HG03039 (cell line): ENCODE data around the gene PLA2G1B.
"Not testable (repeated sequence)": the region's sequence is repeated elsewhere in the genome, so short reads cannot be mapped to it uniquely, and the experiment has no call there.

Experiments used
- ATAC-seq: cut with Tn5 transposase; IDR thresholded peaks from one replicate; pipeline ENCODE4 v1.9.1; 2021; ENCODE audit warnings: mild to moderate bottlenecking, moderate library complexity; ENCODE audit not compliant: unreplicated experiment

Gene PLA2G1B

DNA sequence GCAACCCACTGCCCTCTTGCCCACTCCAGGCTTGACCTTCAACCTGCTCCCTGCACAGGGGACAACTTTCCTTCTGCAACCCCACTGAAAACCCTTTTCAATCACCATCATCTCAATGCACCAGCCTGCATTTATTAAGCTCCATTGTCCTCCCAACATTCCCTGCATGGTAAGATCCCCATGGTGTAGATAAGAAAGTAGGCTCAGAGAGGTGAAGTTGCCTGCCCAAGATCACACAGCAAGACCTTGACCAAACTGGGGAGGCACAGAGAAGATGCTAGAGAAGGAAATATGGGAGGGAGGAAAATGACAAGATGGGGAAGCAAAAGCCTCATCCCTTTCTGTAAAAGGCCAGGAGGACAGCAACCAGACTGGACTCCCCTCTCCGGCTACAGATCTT lies 31.5 kb upstream of the PLA2G1B start:
- no peak for ATAC-seq

DNA sequence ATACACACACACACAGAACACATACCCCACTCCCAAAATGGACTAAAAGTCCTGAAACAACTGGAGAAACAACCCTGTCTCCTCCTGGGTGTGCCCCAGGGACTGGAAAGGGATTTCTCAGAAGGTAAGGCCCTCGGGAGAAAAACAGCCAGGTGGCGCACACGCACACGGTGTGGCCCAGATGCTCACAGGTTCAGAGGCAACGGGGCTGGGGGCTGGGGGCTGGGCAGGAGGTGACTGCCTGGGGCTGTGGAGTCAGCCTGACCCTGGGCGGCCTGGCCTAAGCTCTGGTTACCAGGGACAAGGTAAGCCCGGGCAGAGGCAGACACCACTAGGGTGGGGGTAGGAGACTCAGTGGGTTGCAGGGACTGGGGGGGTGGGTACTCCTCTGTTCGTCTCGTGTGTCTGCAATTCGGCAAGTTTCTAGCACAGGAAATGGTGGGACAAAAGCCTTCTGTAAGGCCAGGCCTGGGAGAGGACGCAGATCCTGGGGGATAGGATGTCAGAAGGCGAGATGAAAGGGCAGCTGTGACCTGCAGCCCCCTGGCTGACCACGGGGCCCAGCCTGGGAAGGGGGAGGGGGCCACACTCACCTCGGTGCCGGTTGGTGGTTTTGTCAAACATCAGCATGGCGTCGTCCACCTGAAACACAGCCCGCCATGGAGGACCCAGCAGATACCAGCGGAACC lies 31.0 kb upstream of the PLA2G1B start:
- ATAC-seq = no peak

DNA sequence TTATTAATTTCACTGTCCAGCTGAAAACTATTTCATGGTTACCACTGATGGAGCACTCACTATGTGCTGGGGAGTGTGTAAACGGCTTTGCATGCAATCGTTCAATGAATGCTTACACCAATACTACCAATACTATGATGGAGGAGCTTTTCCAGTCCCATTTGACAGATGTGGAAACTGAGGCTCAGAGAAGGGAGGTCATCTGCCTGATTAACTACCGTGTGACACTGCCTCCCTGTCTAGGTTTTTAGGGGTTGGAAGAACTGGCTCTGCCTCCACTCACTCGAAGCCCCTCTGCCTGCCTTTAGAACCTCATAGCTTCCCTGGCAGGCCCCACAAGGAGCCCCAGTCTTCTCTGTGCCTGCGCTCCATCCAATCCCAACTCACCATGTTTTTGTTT lies 29.5 kb upstream of the PLA2G1B start:
- no peak for ATAC-seq

DNA sequence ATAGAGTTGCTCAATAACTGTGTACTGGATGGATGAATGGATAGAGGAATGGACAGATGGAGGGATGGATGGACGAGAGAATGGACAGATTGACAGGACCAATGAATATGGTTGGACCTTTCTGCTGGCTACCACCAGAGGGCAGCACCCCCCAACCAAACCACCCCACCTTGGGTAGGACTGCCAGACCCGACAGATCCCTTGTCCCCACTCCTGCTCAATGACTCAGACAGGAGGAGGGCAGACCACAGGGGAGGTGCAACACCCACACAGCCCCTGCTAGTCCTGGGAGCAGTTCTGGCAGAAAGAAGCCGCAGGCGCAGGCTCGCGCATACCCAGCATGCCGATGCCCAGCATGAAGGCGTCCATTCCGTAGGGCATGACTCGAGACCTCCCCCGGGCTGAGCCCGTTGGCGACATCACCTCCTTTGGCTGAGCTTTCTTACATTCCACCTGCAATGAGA lies 29.0 kb upstream of the PLA2G1B start:
- no peak for ATAC-seq

DNA sequence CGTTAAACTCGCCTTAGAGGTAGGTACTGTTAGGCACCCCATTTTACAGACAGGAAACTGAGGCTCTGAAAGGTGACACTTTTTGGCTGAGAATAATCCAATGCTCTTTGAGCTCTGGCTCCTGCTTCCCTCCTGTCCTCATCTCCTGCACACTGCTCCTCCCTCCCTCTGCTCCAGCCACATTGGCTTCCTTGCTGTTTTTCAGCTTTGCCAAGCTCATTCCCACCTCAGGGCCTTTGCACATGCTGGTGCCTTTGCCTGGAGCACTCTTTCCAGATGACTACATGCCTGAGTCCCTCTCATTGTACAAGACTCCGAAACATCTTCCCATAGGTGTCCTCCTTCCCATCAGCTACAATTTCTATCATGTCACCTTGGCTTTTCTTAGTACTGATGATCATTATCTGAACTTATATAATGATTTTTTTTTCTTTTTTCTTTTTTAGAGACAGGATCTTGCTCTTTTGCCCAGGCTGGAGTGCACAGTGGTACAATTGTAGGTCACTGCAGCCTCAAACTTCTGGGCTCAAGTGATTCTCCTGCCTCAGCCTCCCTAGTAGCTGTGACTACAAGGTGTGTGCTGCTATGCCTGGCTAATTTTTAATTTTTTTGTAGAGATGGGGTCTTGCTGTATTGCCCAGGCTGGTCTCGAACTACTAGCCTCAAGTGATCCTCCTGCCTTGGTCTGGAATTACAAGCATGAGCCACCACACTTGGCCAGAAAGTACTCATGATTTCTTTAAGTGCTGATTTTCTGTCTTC lies 26.2 kb upstream of the PLA2G1B start:
- ATAC-seq = no peak

DNA sequence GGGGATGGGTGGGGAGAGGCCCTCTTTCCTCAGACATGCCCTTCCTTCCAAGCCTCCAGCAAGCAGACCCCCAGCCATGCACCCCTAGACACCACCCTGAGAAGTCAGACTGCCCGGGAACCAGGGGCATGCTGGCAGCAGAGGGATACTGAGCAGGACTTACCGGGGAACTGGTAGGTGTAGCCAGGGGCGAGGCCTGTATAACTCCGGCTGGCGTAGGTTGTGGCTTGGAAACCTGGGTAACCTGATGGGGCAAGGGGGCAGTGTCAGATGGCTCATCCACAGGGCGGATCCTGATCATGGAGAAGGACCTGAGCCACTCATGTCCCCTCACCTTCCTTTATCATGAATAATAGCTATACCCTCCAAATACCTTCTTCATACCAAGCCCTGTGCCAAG lies 25.6 kb upstream of the PLA2G1B start:
- ATAC-seq = no peak

DNA sequence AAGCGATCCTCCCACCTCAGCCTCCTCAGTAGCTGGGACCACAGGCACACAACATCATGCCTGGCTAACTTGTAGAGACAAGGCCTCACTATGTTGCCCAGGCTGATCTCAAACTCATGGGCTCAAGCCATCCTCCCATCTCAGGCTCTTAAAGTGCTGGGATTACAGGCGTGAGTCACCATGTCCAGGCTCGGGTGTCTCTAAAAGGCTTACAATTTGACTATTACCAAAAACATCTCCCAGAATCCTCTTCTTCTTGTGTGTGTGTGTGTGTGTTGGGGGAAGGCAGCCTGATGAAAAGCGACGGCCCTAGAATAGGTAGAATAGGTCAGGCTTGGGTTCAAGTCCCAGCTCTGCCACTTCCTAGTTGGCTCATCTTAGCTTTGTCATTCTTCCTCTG lies 24.5 kb upstream of the PLA2G1B start:
- ATAC-seq = no peak

DNA sequence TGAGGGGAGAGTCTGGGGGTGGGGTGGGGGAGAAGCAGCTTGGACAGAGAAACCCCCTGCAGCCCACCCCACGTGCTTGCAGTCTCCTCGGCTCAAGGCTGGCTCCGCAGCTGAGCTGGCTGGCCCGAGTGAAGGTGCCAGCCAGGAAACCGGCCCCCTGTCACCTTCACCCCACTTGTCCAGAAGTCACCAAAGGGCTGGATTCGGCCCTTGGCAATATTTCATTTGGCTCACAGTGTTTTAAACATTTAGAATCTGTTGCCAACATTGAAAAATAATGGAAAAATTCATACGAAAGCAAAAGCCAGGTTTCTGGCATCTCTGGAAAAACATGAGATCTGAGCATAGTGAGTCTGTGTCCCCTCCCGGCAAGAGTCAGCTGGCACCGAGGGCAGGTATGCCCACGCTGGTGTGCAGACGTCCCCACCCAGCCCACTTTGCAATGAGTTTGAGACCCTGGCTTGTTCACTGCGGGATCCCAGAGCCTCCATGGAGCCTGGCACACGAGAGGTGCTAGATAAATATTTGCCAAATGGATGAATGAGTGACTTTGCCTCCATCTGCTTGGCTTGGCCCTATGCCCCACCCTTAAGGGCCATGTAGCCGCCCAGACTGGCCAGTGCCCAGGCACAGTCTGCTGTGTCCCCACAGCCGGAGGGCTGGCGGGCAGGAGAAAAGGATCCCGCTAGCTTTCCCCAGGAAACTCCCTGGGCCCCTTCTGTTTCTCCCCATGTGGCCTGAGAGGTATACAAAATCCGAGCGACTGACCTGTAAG lies 23.2 kb upstream of the PLA2G1B start:
- ATAC-seq = no peak

DNA sequence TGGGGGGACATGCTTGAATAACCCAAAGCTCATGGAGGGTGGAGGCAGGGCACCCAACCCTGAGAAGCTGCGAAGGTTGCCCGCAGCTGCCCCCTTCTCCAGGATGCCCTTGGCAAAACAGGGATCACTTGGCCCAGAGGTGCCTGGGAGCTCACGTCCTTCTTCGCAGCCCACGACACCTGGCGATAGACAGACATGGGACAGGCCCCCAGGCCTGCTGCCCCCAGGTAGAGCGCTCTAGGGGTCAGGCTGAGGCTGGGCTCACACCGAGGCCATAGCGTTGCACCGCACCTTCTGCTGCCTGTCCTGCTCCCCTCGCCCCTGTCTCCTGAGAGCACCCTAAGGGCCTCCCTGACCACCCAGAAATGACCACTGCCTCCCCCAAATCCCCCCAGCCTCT lies 20.2 kb upstream of the PLA2G1B start:
- no peak for ATAC-seq

DNA sequence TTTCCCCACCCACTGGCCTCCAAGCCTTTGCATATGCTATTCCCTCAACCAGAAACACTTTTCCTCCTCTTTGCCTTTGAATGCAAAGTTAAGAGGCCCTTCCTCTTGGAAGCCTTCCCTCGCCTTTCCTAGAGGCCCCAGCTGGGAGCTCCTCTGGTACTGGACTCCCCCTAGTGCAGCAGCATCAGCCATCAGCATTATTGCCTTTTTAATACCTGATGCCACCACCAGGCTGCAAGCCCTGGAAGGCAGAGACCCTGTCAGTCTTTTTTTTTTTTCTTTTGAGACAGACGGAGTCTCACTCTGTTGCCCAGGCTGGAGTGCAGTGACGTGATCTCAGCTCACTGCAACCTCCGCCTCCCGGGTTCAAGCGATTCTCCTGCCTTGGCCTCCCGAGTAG lies 19.1 kb upstream of the PLA2G1B start:
- ATAC-seq = no peak

DNA sequence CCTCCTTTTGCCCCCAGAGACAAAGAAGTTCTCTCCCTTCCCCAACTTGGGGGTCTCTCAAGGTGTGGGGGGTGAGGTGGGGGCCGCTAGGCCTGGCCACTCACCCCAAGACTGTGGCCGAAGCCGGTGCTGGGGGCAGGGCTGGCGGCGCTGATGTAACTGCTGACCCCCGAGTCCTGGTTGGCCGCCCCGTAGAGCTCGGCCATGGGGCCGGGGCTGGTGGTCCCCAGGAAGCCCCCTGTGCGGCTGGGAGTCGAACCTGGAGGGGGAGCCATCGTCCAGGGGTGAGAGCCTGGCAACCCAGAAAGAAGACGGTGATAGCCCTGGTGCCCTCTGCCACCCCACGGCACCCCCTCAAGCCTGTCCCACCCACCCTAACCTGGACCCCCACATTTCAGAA lies 18.5 kb upstream of the PLA2G1B start:
- no peak for ATAC-seq

DNA sequence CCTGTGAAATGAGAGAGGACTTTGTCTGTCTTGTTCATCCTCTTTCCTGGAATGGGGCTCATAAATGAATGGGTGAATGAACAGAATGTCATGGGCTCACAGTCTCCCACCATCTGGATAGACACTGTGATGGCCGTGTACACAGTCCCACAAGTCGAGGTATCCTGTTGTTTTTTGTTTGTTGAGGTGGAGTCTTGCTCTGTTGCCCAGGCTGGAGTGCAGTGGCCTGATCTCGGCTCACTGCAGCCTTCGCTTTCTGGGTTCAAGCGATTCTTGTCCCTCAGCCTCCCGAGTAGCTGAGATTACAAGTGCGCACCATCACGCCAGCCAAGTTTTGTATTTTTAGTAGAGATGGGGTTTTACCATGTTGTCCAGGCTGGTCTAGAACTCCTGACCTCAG lies 16.1 kb upstream of the PLA2G1B start:
- ATAC-seq = no peak

DNA sequence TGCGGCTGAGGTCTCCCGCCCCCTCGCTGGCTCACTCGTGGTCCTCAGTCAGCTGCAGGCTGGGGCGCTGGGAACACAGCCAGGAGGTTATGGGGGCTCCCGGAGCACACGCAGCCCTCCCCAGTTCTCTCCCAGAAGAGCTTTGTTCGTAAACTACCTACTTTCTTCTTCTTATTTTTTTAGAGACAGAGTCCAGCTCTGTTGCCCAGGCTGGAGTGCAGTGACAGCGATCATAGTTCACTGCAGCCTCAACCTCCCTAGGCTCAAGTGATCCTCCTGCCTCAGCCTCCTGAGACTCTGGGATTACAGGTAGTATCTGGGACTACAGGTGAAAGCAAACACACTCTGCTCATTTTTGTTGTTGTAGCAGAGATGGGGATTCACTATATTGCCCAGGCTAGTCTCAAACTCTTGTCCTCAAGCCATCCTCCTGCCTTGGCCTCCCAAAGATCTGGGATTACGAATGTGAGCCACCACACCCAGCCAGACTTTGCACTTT lies 15.5 kb upstream of the PLA2G1B start:
- no peak for ATAC-seq

DNA sequence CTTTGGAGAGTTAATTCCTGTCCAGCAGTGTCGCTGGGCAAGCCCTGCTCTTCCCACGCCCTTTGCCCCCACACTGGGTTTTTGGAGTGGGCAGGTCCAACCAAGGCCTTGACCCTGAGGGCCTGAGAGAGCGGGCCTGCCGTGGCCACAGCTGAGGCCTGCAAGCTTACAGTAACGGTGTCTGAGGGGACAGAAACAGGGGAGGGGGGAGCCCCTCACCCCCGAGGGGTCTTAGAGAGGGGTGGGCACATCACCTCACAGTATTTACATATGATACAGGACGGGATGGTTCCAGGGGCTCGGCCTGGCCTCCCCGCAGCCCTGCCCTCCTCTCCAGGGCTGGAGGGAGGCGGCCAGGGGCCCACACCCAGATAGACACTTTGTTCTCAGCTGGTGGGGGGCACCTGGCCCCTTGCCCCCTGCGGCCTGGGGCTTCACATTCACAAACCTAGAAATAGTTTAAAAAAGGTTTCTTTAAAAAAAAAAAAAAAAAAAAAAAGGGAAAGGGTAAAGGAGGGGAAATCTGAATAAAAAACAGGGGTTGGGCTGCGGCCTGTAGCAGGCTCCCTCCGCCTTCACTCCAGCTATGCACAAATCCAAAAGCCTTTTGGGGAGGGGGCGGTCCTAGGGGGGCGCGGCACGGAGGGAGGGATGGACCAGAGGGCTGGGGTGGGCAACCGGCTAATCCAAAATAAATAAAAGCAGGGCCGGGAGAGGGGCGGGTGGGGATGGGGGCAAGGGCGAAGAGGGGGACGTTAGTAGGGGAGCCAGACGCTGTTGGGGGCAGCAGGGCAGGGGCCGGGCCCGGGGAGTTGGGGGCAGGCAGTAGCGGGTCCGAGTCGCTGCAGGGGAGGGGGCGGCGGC lies 14.8 kb upstream of the PLA2G1B start:
- no peak for ATAC-seq

DNA sequence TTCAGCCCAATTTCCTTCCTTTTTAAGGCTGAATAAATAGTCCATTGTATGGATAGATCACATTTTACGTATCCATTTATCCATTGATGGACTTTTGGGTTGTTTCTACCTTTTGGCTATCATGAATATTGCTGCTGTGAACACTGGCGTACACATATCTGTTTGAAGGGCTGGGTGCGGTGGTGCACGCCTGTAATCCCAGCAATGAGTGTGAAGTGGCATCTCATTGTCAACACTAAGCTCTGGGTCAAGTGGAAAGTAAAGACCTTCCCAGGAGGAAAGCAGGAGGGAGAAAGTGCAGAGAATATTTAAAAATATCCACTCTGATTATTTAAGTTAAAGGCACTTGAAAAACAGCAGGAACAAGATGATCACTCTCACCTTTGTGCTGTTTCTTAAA lies 11.7 kb upstream of the PLA2G1B start:
- ATAC-seq = no peak

DNA sequence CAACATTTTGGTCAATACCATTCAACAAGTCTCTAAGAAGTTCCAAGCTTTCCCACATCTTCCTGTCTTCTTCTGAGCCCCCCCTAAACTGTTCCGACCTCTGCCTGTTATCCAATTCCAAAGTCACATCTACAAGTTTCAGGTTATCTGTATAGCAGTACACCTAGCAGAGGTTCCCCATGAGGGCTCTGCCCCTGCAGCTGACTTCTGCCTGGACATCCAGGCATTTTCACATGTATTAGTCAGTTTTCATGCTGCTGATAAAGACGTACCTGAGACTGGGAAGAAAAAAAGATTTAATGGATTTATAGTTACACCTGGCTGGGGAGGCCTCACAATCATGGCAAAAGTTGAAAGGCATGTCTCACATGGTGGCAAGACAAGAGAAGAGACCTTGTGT lies 10.2 kb upstream of the PLA2G1B start:
- ATAC-seq = no peak

DNA sequence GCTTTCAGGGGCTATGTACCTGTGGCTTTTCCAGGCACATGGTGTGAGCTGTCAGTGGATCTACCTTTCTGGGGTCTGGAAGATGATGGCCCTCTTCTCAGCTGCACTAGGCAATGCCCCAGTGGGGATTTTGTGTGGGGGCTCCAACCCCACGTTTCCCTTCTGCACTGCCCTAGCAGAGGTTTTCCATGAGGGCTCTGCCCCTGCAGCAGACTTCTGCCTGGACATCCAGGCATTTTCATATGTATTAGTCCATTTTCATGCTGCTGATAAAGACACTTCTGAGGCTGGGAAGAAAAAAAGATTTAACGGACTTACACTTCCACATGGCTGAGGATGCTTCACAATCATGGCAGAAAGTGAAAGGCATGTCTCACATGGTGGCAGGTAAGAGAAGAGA lies 8.8 kb upstream of the PLA2G1B start:
- ATAC-seq = not testable (repeated sequence)

DNA sequence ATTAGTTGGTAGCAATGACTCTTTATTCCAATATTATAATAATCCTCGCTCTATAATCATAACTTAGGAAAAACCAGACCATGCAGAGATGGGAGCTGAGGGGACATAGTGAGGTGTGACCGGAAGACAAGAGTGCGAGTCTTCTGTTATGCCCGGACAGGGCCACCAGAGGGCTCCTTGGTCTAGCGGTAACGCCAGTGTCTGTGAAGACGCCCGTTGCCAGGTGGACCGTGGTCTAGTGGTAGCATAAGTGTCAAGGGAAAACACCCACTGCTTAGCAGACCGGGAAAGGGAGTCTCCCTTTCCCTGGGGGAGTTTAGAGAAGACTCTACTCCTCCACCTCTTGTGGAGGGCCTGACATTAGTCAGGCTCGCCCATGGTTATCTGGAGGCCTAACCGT lies 7.9 kb upstream of the PLA2G1B start:
- ATAC-seq = not testable (repeated sequence)

DNA sequence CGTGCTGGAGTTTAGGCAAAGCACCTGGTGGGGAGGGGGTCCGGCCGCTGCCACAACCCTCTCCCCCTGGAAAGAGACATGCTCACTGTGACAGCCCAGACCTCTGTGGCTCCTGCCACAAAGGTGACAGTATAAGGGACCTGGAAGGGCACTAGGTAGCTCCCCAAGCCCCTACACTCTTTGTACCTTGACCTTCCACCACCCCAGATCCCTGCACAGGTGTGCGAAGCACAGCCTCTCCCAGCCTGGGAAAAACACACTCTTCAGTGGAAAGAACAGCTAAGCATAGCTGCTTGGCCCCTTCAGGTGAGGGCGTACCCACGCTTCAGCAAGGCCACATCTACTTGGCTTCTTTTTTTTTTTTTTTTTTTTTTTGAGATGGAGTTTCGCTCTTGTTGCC lies 4.9 kb upstream of the PLA2G1B start:
- ATAC-seq = no peak

DNA sequence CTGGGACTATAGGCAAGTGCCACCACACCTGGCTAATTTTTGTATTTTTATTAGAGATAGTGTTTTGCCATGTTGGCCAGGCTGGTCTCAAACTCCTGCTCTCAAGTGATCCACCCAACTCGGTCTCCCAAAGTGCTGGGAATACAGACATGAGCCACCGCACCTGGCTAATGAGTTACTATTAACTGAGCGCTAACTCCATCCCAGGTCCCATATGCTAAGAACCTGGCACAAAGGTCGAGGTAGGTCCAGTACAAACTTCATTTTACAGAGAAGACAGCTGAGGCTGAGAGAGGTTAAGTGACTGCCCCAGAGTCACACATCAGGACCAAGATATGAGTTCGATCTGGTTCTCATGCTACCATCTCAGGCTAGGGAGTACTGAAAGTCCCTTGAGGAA lies 4.5 kb upstream of the PLA2G1B start:
- no peak for ATAC-seq

DNA sequence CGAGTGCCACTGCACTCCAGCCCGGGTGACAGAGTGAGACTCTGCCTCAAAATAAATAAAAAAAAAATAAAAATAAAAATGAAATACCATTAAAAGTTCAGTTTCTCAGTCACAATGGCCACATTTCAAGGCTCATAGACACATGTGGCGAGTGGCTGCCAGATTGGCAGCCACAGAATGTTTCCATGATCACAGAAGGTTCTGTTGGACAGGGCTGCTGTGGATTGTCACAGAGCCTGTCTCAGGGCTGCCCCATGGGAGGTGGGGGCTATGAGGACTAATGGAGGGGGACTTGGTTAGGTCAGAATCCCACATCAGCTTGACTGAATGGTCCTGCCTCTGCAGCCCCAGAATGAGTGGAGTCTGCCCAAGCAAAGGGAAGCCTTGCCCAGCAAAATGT lies 3.8 kb upstream of the PLA2G1B start:
- no peak for ATAC-seq
